Activated CD4-positive, alpha-beta T cell treated with anti-CD3 and anti-CD28 coated beads for 36 hours (primary cell): ENCODE data around the gene PSD2. TPM values are rescaled to one million over a fixed set of nuclear protein-coding genes. Genes with fewer than 3 reads are reported as not detected.

Source experiments
- ATAC-seq: fragments of 200-7000 bp; cut with Tn5 transposase; one replicate; pipeline ENCODE4 v1.10.0; 2021; ENCODE audit warnings: mild to moderate bottlenecking, moderate library complexity
- CTCF ChIA-PET: fragments of 350-600 bp; sonication (Branson Sonifier 250); formaldehyde crosslinking; loops from one replicate; lab custom pipeline; 2021; ENCODE audit warnings: antibody characterized with exemption; lab: Charles Lee
- POLR2A ChIA-PET: fragments of 350-600 bp; sonication (Branson Sonifier 250); formaldehyde crosslinking; loops from one replicate; lab custom pipeline; 2021; ENCODE audit warnings: antibody characterized with exemption, inconsistent platforms; lab: Charles Lee
- DNase-seq: peaks from one replicate; pipeline ENCODE4 v3.0.0-alpha.2; 2020
- H3K27ac Mint-ChIP-seq: one replicate; pipeline ENCODE4 v1.8.0; 2021; ENCODE audit warnings: mixed read lengths
- H3K27me3 Mint-ChIP-seq: one replicate; pipeline ENCODE4 v1.8.0; 2021; ENCODE audit warnings: mixed read lengths
- H3K36me3 Mint-ChIP-seq: one replicate; pipeline ENCODE4 v1.8.0; 2021; ENCODE audit warnings: low read depth, mixed read lengths
- H3K4me1 Mint-ChIP-seq: one replicate; pipeline ENCODE4 v1.8.0; 2021; ENCODE audit warnings: mixed read lengths
- H3K4me3 Mint-ChIP-seq: one replicate; pipeline ENCODE4 v1.8.0; 2021; ENCODE audit warnings: mild to moderate bottlenecking, moderate library complexity, mixed read lengths
- H3K9me3 Mint-ChIP-seq: one replicate; pipeline ENCODE4 v1.8.0; 2021; ENCODE audit warnings: low read depth, mixed read lengths
- intact Hi-C, 2 experiments: fragments of 100-400 bp; cut with DNase I in 1 of 2; cut with micrococcal nuclease in 1 of 2; formaldehyde crosslinking; loops; one replicate each; pipeline versions ENCODE4 v1.14.2 to v1.15.1; 2022 to 2024; cut with DNase I, micrococcal nuclease
- total RNA-seq, 2 experiments: library from RNA; stranded (reverse); gene quantifications; one replicate each; pipeline ENCODE4 v1.2.3, GENCODE V29; 2021

PSD2 gene
- total RNA-seq, 2 experiments from 2014 or later = not detected

DNA sequence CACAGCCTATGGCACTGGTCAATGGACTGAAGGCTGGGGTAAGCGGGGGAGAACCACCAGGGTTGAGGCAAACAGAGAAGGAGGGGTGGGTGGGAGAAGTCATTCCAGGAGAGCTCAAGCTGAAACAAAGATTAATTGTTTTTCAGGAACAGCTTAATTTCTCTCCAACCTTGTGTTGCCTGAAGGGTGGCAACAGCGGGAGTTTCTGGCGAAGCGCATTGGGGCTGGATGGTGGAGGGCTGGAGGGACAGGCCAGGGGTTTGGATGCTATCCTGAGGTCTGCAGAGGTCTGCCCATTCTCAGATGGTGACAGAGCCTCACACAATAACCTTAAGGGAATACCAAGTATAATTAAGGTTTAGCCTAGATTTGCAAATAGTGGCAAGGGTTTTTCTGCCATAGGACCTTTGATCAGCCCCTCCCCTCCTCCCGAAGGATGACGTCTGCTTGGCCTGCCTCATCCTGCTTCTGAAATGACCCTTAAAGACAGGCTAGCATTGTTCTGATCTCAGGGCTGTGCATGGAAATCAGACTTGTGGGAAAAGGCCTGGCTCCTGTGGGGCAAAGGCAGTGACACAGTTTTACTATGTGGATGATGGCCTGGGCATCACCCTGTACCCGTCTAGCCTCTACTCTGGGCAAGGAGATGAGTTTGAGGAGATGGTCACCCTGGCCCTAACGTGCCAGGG lies 32.7 kb downstream of the PSD2 start:
- Mint-ChIP-seq H3K36me3 (no peaks in the 10 kb centered on the region), H3K4me3 (no peak overlapping the region), H3K27me3 (peaks cover 4% of the 10 kb centered on the region), H3K4me1 (no peaks in the 10 kb centered on the region), H3K9me3 (peaks cover 2% of the 10 kb centered on the region), H3K27ac (no peak overlapping the region)
- ATAC-seq (no peak), DNase-seq (no peak)
- intact Hi-C loops = no loop called here
- ChIA-PET CTCF (interaction anchor here (0.7 kb wide), 1 partner anchor 11 kb away, joined by 4 read pairs; no protein-coding TSS in a partner anchor), POLR2A (no interaction called here)

DNA sequence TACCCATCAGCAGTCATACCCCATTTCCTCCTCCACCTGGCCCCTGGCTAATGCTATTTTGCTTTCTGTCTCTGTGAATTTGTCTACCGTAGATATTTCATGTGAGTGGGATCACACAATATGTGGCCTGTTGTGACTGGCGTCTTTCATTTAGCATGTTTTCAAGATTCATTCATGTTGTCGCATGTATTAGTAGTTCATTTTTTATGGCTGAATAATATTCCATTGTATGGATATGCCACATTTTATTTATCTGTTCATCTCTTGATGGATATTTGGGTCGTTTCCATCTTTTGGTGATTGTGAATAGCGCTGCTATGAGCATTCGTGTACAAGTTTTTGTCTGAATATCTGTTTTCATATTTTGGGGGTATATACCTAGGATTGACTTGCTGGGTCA lies 33.9 kb downstream of the PSD2 start:
- no peak for DNase-seq
- ChIA-PET POLR2A (no interaction called here), CTCF (no interaction called here)
- no peak overlapping the region for H3K27ac Mint-ChIP-seq
- intact Hi-C loops = no loop called here
- H3K9me3 Mint-ChIP-seq = peaks cover 2% of the 10 kb centered on the region
- peaks cover 4% of the 10 kb centered on the region for H3K27me3 Mint-ChIP-seq
- ATAC-seq = no peak
- H3K4me3 Mint-ChIP-seq = no peak overlapping the region
- H3K4me1 Mint-ChIP-seq = no peaks in the 10 kb centered on the region
- H3K36me3 Mint-ChIP-seq = no peaks in the 10 kb centered on the region

DNA sequence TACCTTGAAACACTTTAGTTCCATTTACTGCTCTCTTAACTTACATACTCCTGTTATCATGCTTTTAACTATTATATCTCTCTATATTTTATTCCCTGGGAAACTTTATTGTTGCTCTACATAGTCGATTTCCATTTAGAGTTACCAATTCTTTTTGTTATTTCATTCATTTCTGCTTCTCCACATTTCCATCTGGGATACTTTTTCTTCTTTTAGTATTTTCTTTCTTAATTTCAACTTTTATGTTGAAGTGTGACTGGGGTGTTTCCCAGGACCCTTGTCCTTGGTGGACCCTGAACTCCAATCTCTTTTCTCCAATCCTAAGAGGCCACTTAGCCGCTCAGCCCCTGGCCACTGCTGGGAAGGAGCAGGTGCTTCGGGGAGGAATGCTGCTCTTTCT lies 36.0 kb downstream of the PSD2 start:
- H3K36me3 Mint-ChIP-seq = no peaks in the 10 kb centered on the region
- no peak overlapping the region for H3K4me3 Mint-ChIP-seq
- CTCF ChIA-PET = no interaction called here
- H3K27me3 Mint-ChIP-seq = peaks cover 16% of the 10 kb centered on the region
- POLR2A ChIA-PET = no interaction called here
- intact Hi-C loops = no loop called here
- H3K9me3 Mint-ChIP-seq = peaks cover 2% of the 10 kb centered on the region
- no peaks in the 10 kb centered on the region for H3K4me1 Mint-ChIP-seq
- no peak for DNase-seq
- no peak overlapping the region for H3K27ac Mint-ChIP-seq
- no peak for ATAC-seq

DNA sequence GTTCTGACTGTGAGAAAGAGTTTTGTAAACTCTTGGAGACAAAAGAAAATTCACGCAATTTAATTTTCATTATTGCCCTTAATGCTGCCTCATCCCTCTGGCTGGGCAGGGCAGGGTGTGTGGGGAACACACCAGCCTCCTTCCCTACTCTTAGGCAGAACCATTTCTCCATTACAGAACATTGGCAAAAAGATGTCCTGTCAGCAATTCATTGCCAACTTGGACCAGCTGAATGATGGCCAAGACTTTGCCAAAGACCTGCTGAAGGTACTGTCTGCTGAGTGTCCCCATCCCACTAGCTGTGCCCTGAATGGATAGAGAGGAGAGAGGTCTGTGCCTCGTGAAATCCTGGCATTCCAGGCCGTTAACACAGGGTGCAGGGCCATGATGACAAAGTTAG lies 37.9 kb downstream of the PSD2 start:
- intact Hi-C loops = no loop called here
- no peak overlapping the region for H3K4me3 Mint-ChIP-seq
- H3K27me3 Mint-ChIP-seq = peaks cover 16% of the 10 kb centered on the region
- DNase-seq (no peak), ATAC-seq (no peak)
- H3K9me3 Mint-ChIP-seq = peaks cover 2% of the 10 kb centered on the region
- H3K36me3 Mint-ChIP-seq = no peaks in the 10 kb centered on the region
- no peak overlapping the region for H3K27ac Mint-ChIP-seq
- H3K4me1 Mint-ChIP-seq = no peaks in the 10 kb centered on the region
- POLR2A ChIA-PET = interaction anchor here (0.5 kb wide), 1 partner anchor 531 kb away, joined by 7 read pairs; no protein-coding TSS in a partner anchor
- CTCF ChIA-PET = interaction anchor here (0.6 kb wide), 1 partner anchor 923 kb away, joined by 3 read pairs; no protein-coding TSS in a partner anchor

DNA sequence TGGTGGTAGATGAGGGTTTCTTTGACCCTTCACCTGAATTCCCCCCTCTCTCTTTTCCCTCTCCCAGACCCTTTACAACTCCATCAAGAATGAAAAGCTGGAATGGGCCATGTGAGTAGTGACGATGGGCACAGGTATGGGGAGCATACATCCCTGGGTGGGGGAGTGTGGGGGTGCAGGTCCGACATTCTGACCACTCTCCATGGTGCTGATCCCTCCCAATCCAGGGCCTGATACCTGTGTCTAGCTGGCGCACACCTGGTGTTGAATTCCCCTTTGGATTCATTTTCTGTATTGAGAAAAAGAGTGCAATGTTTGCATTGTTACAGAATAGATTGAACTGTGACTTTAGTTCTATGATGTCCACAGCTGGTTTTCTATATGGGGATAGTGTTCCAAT lies 40.0 kb downstream of the PSD2 start:
- Mint-ChIP-seq H3K9me3 (no peaks in the 10 kb centered on the region), H3K4me1 (no peaks in the 10 kb centered on the region), H3K4me3 (no peak overlapping the region), H3K36me3 (no peaks in the 10 kb centered on the region), H3K27me3 (peaks cover 14% of the 10 kb centered on the region), H3K27ac (no peak overlapping the region)
- DNase-seq = no peak
- ChIA-PET POLR2A (no interaction called here), CTCF (interaction anchor here (0.6 to 0.9 kb wide), 3 partner anchors 23 to 237 kb away, joined by 3 to 4 read pairs (median 3); no protein-coding TSS in a partner anchor)
- intact Hi-C loops = no loop called here
- ATAC-seq = no peak

DNA sequence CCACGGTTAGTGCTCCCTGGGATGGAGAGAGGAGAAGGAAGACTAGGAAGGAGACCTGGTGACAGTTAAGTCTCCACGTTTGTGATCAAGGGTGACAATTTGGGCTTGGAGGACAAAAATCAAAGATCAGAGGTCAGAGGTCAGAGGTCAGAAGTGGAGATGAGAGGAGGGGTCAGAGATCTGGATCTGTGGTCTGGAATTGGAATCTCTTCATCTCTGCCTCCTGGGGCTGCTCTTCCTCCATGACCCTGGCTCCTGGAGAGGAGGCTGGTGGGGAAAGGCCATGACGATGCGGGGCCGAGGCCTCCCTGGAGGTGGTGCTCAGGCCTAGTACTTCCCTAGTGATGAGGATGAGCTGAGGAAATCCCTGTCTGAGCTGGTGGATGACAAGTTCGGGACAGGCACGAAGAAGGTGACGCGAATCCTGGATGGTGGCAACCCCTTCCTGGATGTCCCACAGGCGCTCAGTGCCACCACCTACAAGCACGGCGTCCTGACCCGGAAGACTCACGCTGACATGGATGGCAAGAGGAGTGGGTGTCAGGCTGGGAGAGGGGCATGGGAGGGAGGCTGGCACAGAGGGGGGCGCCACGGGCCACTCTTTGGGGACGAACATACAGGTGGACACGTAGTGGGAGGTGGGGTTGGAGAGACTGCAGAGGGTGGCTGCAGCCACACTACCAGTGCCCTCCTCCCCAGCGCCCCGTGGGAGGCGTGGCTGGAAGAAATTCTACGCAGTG lies 41.0 kb downstream of the PSD2 start:
- H3K36me3 Mint-ChIP-seq = no peaks in the 10 kb centered on the region
- ATAC-seq (no peak), DNase-seq (no peak)
- no peak overlapping the region for H3K4me3 Mint-ChIP-seq
- CTCF ChIA-PET = interaction anchor here (0.6 to 0.9 kb wide), 2 partner anchors 80 to 130 kb away, joined by 3 to 7 read pairs; no protein-coding TSS in a partner anchor
- H3K27ac Mint-ChIP-seq = no peak overlapping the region
- POLR2A ChIA-PET = no interaction called here
- intact Hi-C loops = no loop called here
- no peaks in the 10 kb centered on the region for H3K4me1 Mint-ChIP-seq
- peaks cover 14% of the 10 kb centered on the region for H3K27me3 Mint-ChIP-seq
- no peaks in the 10 kb centered on the region for H3K9me3 Mint-ChIP-seq

DNA sequence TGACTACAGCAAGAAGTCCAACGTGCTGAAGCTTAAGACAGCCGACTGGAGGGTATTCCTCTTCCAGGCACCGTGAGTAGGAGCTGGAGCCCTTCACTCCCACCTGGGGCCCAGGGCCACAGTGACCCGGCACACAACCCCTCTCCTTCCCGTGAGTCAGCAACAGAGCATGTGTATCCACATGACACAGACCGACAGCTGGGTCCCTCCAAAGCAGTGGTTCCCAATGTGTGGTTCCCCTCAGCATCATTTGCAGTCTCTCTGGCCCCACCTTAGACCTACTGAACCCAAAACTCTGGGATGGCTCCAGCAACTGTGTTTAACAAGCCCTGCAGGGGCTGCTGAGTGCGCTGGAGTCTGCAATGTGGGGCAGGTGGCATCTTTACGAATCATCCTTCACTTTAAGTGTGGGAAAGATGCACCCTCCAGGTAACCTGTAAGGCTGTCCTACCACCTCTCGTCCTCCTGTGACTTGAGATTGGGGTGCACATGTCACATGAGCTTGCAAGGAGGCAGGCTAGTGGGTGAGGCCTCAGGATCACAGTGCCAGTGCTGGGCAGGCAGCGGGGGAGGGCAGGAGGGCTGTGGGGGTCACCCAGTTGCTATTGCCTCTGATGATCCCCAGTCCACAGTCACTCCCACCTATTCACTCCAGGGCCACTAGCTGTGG lies 42.2 kb downstream of the PSD2 start:
- Mint-ChIP-seq H3K27me3 (peaks cover 14% of the 10 kb centered on the region), H3K36me3 (no peaks in the 10 kb centered on the region), H3K4me1 (no peaks in the 10 kb centered on the region), H3K9me3 (no peaks in the 10 kb centered on the region), H3K27ac (no peak overlapping the region), H3K4me3 (no peak overlapping the region)
- ChIA-PET CTCF (interaction anchor here (0.6 to 2.4 kb wide), 4 partner anchors 12 to 51 kb away, joined by 3 to 9 read pairs (median 4); no protein-coding TSS in a partner anchor), POLR2A (no interaction called here)
- no peak for ATAC-seq
- no peak for DNase-seq
- intact Hi-C loops = no loop called here

DNA sequence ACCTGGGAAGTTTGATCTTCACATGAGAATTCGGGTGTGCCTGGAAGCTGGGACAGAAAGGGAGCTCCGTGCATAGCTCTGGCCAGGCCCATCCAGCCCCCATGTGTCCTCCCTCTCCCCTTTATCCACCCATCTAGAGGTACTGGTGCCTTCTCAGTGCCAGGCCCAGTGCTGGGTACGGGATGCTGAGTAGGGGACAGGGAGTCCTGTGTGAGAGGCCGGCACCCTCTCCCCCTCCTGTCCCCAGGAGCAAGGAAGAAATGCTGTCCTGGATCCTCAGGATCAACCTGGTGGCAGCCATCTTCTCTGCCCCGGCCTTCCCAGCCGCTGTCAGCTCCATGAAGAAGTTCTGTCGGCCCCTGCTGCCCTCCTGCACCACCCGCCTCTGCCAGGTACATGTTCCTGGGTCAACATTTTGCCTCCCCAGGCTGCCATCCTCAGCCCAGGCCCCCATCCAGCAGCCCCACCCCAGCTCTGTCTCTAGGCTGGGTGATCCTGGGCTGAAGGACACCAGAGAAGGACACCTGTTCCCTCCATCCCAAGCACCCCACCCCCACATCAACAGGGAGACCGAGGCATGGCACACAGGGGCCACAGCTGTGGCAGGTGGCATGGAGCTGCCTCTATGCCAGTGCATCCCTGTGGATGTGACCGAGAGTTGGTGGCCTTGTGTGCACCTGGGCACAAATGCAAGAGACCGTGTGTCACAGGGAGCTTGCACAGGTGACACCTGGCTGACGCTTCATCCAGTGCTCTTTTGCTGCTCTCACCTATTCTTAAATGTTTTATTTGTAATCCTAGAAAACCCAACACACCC lies 43.0 kb downstream of the PSD2 start:
- Mint-ChIP-seq H3K36me3 (no peaks in the 10 kb centered on the region), H3K9me3 (no peaks in the 10 kb centered on the region), H3K4me3 (no peak overlapping the region), H3K4me1 (no peaks in the 10 kb centered on the region), H3K27me3 (peaks cover 15% of the 10 kb centered on the region), H3K27ac (no peak overlapping the region)
- ATAC-seq (no peak), DNase-seq (no peak)
- ChIA-PET POLR2A (no interaction called here), CTCF (interaction anchor here (0.7 to 2.4 kb wide), 5 partner anchors 12 to 130 kb away, joined by 3 to 9 read pairs (median 3); no protein-coding TSS in a partner anchor)
- intact Hi-C loops = no loop called here

DNA sequence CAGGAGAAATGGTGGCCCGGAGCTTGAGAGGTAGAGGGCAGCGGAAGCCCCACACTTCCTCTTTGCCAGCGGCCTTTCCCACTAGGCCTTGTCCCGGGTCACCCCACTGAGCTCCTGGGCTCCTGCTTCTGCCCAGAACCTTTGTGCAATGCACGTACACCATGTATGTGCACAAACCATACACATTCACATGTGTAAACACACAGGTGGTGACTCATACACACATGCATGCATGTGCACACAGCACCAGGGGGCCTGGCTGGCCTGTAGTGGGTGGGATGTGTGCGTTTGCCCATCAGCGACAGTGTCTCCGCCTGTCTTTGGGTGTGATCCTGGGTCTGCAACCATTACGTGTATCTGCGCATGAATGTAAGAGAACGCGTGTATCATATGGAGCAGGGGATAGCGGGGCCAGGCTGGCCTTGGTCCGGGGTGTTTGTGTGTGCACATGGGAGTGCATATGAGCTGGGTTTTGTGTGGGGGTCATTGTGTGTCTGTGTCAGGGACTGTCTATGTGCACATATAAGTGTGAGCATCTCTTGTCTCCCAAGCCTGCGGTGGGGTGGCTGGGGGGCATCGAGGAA lies 43.7 kb downstream of the PSD2 start:
- no peaks in the 10 kb centered on the region for H3K9me3 Mint-ChIP-seq
- peaks cover under 1% of the 10 kb centered on the region for H3K4me1 Mint-ChIP-seq
- H3K4me3 Mint-ChIP-seq = no peak overlapping the region
- no peak for ATAC-seq
- H3K36me3 Mint-ChIP-seq = no peaks in the 10 kb centered on the region
- ChIA-PET POLR2A (no interaction called here), CTCF (interaction anchor here (1.1 to 2.4 kb wide), 3 partner anchors 14 to 129 kb away, joined by 3 to 9 read pairs (median 3); no protein-coding TSS in a partner anchor)
- H3K27ac Mint-ChIP-seq = no peak overlapping the region
- H3K27me3 Mint-ChIP-seq = peaks cover 16% of the 10 kb centered on the region
- no peak for DNase-seq
- intact Hi-C loops = no loop called here

DNA sequence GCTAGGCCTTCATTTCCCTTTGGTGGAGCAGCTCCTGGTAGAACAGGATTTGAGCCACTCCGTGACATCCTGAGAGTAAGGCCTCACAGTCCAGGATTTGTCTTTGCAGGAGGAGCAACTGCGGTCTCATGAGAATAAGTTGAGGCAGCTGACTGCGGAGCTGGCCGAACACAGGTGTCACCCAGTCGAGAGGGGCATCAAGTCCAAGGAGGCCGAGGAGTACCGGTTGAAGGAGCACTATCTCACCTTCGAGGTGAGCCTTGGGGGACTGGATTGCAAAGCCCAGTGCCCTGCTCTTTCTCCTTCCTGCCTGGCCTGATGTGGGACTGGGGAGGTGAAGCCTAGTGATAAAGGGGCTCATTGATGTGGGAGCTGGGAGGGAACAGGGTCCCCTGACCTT lies 44.3 kb downstream of the PSD2 start:
- Mint-ChIP-seq H3K36me3 (no peaks in the 10 kb centered on the region), H3K9me3 (no peaks in the 10 kb centered on the region), H3K4me1 (peaks cover 3% of the 10 kb centered on the region), H3K4me3 (no peak overlapping the region), H3K27ac (no peak overlapping the region), H3K27me3 (peaks cover 18% of the 10 kb centered on the region)
- DNase-seq (no peak), ATAC-seq (no peak)
- ChIA-PET POLR2A (no interaction called here), CTCF (interaction anchor here (1.0 to 2.4 kb wide), 3 partner anchors 53 to 129 kb away, joined by 3 to 9 read pairs (median 3); no protein-coding TSS in a partner anchor)
- intact Hi-C loops = loop anchor here in 1 of 2 experiments (10.0 kb wide), 1 partner anchor 125 kb away; no protein-coding TSS in a partner anchor
